Kidney epithelial cell (primary cell): ENCODE data around the gene C1QTNF12. TPM values are rescaled to one million over a fixed set of nuclear protein-coding genes. Genes with fewer than 3 reads are reported as not detected.

Experiments
- DNase-seq: peaks from one replicate; pipeline ENCODE4 v3.0.0-alpha.2; 2010; ENCODE audit warnings: low read depth
- H3K27me3 ChIP-seq: 2 replicates; pipeline ENCODE4 v1.6.0; 2011; ENCODE audit warnings: low read length; ENCODE audit not compliant: control insufficient read depth, insufficient read depth
- H3K36me3 ChIP-seq: 2 replicates; pipeline ENCODE4 v1.5.1; 2011; ENCODE audit warnings: low read length; ENCODE audit not compliant: control insufficient read depth, insufficient read depth
- H3K4me3 ChIP-seq: 2 replicates; pipeline ENCODE4 v1.5.1; 2011; ENCODE audit warnings: low read depth, mild to moderate bottlenecking, control low read depth, low read length
- total RNA-seq: library from RNA; depleted of rRNA; stranded (reverse); fragments of >200 nt; gene quantifications from 2 replicates; pipeline ENCODE4 v1.2.3, GENCODE V29; 2015
- TF ChIP-seq, protein P1 (sequence below): IDR thresholded peaks from 2 replicates; pipeline ENCODE4 v1.5.1; 2011; ENCODE audit warnings: mild to moderate bottlenecking, moderate library complexity, low read length, control low read depth, inconsistent platforms; ENCODE audit not compliant: insufficient read depth, poor library complexity, severe bottlenecking

Gene C1QTNF12
- total RNA-seq, 1 donor from 2014 or later = 0.88 TPM

DNA sequence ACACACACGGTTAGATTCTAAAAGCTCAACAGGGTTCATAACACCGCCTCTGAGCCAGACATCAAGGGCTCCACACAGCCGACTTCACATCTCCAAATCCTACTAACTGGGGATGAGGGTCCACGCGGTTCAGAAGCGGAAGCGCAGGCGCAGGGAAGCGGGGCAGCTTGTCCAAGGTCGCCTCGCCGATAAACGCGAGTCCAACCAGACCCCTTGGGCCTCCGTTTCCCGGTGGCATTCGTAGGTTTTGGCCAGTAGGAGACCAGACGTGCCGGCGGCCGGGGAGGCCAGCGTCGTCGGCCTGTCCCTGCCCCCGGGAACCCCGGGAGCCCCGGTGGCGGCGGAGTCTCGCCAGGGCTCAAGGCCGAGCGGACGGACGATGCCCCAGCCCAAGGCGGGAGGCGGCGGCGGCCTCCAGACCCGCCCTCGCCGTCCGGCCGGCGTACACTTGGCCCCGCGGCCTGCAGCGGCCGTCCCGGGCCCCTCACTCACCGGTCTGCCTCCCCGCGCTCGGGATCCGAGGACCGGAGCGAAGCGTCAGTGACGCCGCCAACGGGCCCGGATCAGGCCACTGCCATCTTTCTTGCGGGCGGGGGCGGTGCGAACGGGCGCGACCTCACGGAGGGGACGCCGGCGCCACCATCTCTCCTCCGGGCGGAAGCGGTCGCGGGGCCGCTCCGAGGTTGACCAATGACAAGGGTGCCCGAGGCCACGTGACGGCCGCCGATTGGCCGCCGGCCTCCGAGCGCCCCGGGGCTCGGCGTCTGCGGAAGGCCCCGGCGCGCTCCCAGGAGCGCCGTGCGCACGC is 14.9 kb downstream of the C1QTNF12 start, which contains the start of gene SDF4:
TSS of gene SDF4 (minus strand) at position 602 of the 808 bp plus-strand sequence. CDS start 3,229 bp downstream, outside the sequence.
- peak; percentile 77 for DNase-seq
- TF ChIP-seq, protein P1, sequence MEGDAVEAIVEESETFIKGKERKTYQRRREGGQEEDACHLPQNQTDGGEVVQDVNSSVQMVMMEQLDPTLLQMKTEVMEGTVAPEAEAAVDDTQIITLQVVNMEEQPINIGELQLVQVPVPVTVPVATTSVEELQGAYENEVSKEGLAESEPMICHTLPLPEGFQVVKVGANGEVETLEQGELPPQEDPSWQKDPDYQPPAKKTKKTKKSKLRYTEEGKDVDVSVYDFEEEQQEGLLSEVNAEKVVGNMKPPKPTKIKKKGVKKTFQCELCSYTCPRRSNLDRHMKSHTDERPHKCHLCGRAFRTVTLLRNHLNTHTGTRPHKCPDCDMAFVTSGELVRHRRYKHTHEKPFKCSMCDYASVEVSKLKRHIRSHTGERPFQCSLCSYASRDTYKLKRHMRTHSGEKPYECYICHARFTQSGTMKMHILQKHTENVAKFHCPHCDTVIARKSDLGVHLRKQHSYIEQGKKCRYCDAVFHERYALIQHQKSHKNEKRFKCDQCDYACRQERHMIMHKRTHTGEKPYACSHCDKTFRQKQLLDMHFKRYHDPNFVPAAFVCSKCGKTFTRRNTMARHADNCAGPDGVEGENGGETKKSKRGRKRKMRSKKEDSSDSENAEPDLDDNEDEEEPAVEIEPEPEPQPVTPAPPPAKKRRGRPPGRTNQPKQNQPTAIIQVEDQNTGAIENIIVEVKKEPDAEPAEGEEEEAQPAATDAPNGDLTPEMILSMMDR = no peak
- H3K27me3 ChIP-seq = no peaks in the 10 kb centered on the region
- peak within 1 kb of the TSS; percentile 87 for H3K4me3 ChIP-seq
- H3K36me3 ChIP-seq = peaks cover 6% of the 10 kb centered on the region

- TF ChIP-seq, protein P1 = peak; percentile 37
- Histone ChIP-seq H3K27me3 (no peaks in the 10 kb centered on the region), H3K4me3 (peak overlapping the region; percentile 87), H3K36me3 (peaks cover 6% of the 10 kb centered on the region)
- no peak for DNase-seq
Observed at GRCh38 chr1:1230656-1231399, 15.7 kb downstream of the C1QTNF12 start.

- TF ChIP-seq, protein P1 = no peak
- Histone ChIP-seq H3K36me3 (peaks cover 6% of the 10 kb centered on the region), H3K4me3 (no peak overlapping the region), H3K27me3 (no peaks in the 10 kb centered on the region)
- DNase-seq = no peak
Observed at GRCh38 chr1:1229770-1230169, 16.8 kb downstream of the C1QTNF12 start.

DNA sequence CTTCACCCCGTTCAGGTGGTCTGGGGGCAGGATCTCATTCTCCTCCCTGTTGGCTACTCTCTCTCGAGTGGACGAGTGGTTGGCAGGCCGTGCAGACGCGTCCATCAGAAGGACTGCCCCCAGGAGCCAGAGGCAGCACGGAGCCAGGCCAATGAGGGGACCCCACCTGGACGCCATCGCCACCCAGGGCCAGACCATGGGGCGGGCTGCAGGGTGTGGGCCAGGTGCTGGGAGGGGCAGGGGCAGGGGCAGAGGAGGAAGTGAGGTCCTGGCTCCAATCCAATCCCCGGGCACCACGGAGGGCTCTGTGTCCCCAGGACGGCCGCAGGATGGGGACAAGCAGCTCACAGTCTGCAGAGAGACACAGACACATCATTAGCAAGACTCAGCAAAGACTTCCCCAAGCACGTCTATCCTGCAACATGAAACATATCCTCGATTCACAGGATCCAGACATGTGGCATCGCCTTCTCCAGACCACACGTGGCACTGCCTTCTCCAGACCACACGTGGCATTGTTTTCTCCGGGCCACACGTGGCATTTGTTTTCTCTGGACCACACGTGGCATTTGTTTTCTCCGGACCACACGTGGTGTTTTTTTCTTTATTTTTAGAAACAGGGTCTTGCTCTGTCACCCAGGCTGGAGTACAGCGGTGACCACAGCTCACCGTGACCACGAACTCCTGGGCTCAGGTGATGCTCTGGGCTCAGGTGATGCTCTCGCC is 17.8 kb downstream of the C1QTNF12 start:
- no peaks in the 10 kb centered on the region for H3K27me3 ChIP-seq
- TF ChIP-seq, protein P1 = no peak
- H3K36me3 ChIP-seq = peaks cover 6% of the 10 kb centered on the region
- DNase-seq = no peak
- H3K4me3 ChIP-seq = no peak overlapping the region

- TF ChIP-seq, protein P1 = no peak
- peaks cover 6% of the 10 kb centered on the region for H3K36me3 ChIP-seq
- no peak for DNase-seq
- no peaks in the 10 kb centered on the region for H3K27me3 ChIP-seq
- H3K4me3 ChIP-seq = no peak overlapping the region
Observed at GRCh38 chr1:1228187-1228586, 18.3 kb downstream of the C1QTNF12 start.
